ENCODE measurements around the gene ZCWPW1.

The ZCWPW1 gene

DNA sequence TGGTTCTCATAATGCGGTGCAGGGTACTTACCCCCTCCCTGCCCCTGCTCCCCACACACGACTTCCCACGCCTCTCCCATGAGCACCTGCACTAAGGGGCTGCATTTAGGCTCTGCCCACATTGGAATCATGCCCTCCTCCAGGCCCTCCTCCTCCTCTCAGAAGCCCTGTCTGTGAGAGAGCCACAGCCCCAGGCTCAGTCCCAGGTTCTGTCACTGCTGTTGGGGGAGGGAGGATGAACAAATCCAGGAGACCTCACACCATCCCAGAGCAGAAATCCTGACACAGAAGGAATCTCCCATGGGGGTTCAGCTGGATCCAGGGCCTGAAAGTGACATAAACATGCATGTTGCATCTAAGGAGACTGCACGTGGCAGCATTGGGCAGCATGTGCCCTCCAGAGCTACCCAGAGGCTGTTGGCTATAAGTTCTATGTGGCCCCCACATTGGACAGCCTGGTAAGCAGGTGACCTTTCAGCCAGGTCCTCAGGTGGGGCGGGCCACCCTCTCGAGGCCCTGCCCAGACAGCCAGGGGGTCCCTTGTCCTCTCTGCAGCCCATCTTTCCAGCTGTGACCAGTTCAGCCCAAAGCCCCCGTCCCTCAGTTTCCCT, 56.8 kb downstream of the ZCWPW1 start:
- TF ChIP-seq, protein P1, sequence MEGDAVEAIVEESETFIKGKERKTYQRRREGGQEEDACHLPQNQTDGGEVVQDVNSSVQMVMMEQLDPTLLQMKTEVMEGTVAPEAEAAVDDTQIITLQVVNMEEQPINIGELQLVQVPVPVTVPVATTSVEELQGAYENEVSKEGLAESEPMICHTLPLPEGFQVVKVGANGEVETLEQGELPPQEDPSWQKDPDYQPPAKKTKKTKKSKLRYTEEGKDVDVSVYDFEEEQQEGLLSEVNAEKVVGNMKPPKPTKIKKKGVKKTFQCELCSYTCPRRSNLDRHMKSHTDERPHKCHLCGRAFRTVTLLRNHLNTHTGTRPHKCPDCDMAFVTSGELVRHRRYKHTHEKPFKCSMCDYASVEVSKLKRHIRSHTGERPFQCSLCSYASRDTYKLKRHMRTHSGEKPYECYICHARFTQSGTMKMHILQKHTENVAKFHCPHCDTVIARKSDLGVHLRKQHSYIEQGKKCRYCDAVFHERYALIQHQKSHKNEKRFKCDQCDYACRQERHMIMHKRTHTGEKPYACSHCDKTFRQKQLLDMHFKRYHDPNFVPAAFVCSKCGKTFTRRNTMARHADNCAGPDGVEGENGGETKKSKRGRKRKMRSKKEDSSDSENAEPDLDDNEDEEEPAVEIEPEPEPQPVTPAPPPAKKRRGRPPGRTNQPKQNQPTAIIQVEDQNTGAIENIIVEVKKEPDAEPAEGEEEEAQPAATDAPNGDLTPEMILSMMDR (IDR thresholded peaks at IDR 0.05; ENCODE audit: low read depth, low read length, missing control alignments), result no peak
- H3K4me3 ChIP-seq (ENCODE audit: low read depth, low read length), result no peak overlapping the region
- DNase-seq (ENCODE audit: low read depth), result no peak

GRCh38 chr7:100370746-100371145, 57.8 kb downstream of the ZCWPW1 start:
- TF ChIP-seq, protein P1 (IDR thresholded peaks at IDR 0.05; ENCODE audit: low read depth, low read length, missing control alignments), result no peak
- no peak for DNase-seq (ENCODE audit: low read depth)
- H3K4me3 ChIP-seq (ENCODE audit: low read depth, low read length), result no peak overlapping the region

DNA sequence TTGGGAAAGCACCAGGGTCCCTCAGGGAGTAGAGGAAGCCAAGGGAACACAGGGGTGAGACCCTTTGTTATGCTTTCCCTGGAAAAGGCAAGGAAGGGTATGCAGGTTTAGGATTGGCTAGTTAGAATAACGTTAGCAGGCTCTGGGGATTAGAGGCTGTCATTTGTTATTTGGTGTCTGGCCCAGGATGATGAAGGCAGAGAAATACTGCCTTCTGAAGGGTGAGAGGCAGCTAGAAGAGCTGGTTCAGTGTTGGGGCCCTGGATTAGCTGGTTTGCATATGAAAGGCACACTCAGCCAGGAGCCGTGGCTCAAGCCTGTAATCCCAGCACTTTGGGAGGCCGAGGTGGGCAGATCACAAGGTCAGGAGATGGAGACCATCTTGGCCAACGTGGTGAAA, 58.2 kb downstream of the ZCWPW1 start:
- DNase-seq (ENCODE audit: low read depth), result no peak
- TF ChIP-seq, protein P1 (IDR thresholded peaks at IDR 0.05; ENCODE audit: low read depth, low read length, missing control alignments), result no peak
- H3K4me3 ChIP-seq (ENCODE audit: low read depth, low read length), result no peak overlapping the region

- TF ChIP-seq, protein P1 (IDR thresholded peaks at IDR 0.05; ENCODE audit: low read depth, low read length, missing control alignments), result no peak
- peak; percentile 79 for DNase-seq (ENCODE audit: low read depth)
- no peak overlapping the region for H3K4me3 ChIP-seq (ENCODE audit: low read depth, low read length)
Measured at GRCh38 chr7:100369105-100369504, 59.4 kb downstream of the ZCWPW1 start.

DNA sequence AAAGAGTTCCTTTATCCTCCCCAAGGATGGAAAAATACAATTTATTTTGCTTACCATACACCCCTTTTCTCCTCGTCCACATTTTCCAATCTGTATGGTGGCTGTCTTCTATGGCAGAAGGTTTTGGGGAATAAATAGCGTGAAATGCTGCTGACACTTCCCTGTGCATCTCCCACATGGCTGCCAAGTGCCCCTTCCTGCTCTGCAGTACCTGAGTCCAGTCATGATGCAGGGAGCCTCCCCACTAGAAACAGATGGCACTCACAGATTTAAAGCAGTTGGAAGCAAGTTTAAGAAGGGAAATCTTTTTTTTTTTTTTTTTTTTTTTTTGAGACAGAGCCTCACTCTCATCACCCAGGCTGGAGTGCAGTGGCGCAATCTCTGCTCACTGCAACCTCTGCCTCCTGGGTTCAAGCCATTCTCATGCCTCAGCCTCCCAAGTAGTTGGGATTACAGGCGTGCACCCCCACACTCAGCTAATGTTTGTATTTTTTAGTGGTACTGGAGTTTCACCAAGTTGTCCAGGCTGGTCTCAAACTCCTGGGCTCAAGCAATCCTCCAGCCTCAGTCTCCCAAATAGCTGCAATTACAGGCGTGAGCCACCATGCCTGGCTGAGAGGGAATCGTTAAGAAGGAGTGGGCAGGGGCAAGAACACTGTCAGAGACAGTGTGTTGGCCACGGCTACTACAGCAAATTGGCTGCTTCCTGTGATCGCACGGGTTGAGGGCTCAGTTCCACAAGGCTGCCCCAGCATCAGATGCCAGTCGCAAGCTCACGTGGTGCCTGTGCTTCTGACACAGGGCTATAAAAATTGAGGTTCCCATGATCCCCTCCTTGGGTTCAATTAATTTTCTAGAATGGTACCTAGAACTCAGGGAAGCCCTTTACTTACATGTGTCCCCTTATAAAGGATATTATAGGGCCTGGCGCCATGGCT, 60.6 kb downstream of the ZCWPW1 start:
- H3K4me3 ChIP-seq (ENCODE audit: low read depth, low read length), result no peak overlapping the region
- DNase-seq (ENCODE audit: low read depth), result no peak
- TF ChIP-seq, protein P1 (IDR thresholded peaks at IDR 0.05; ENCODE audit: low read depth, low read length, missing control alignments), result no peak

DNA sequence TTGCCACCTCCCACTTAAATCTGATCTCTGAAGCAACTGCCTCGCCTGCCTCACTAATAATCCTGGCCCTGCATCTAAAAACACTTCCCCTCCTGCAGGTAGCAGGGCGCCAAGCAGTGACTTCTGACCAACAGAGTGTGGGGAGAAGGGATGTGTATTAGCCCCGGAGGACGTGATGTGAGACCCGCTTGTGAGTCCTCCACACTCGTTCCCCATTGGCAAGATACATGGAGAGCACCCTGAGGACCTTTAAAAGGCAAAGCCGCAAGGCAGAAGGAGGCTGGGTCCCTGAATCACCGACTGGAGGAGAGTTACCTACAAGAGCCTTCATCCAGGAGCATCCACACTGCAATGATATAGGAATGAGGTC, 61.3 kb downstream of the ZCWPW1 start:
- DNase-seq (ENCODE audit: low read depth), result no peak
- TF ChIP-seq, protein P1 (IDR thresholded peaks at IDR 0.05; ENCODE audit: low read depth, low read length, missing control alignments), result no peak
- no peak overlapping the region for H3K4me3 ChIP-seq (ENCODE audit: low read depth, low read length)
